HFFc6 (cell line): ENCODE results near the gene E2F1. TPM values are rescaled to one million over a fixed set of nuclear protein-coding genes. Genes with fewer than 3 reads are reported as not detected.

Experiments used
- DNase-seq: peaks from one replicate; pipeline ENCODE4 v3.0.0-alpha.2; 2018
- H3K27ac Mint-ChIP-seq: 2 replicates; pipeline ENCODE4 v1.8.0; 2020; ENCODE audit warnings: mild to moderate bottlenecking, mixed read lengths
- H3K27me3 Mint-ChIP-seq: 2 replicates; pipeline ENCODE4 v1.8.0; 2021; ENCODE audit warnings: mild to moderate bottlenecking, moderate library complexity, mixed read lengths; ENCODE audit not compliant: insufficient read depth
- H3K36me3 Mint-ChIP-seq: 2 replicates; pipeline ENCODE4 v1.8.0; 2021; ENCODE audit warnings: low read depth, mixed read lengths
- H3K4me1 Mint-ChIP-seq: 2 replicates; pipeline ENCODE4 v1.8.0; 2020; ENCODE audit warnings: low read depth, mixed read lengths
- H3K4me3 Mint-ChIP-seq: 2 replicates; pipeline ENCODE4 v1.8.0; 2020; ENCODE audit warnings: mild to moderate bottlenecking, moderate library complexity, mixed read lengths
- H3K9me3 Mint-ChIP-seq: 2 replicates; pipeline ENCODE4 v1.8.0; 2020; ENCODE audit warnings: mild to moderate bottlenecking, mixed read lengths
- total RNA-seq, 6 experiments: library from RNA; stranded (reverse); fragmentation: NEBNext Ultra II Directional; extraction: Animal tissue kit (Norgen Biotek cat#: 25700); gene quantifications; 2 replicates in 1 of 6; 3 replicates in 5 of 6; pipeline ENCODE4 v1.2.3, GENCODE V29; 2021
- TF ChIP-seq, protein P1 (sequence below): fragments of 200-600 bp; sonication (generic); IDR thresholded peaks from 2 replicates; pipeline ENCODE4 v1.5.0; 2021; ENCODE audit warnings: antibody characterized with exemption, mild to moderate bottlenecking

The E2F1 gene
- total RNA-seq, 6 experiments from 2014 or later = 11.3 to 21.7 (median 20.2) TPM

DNA sequence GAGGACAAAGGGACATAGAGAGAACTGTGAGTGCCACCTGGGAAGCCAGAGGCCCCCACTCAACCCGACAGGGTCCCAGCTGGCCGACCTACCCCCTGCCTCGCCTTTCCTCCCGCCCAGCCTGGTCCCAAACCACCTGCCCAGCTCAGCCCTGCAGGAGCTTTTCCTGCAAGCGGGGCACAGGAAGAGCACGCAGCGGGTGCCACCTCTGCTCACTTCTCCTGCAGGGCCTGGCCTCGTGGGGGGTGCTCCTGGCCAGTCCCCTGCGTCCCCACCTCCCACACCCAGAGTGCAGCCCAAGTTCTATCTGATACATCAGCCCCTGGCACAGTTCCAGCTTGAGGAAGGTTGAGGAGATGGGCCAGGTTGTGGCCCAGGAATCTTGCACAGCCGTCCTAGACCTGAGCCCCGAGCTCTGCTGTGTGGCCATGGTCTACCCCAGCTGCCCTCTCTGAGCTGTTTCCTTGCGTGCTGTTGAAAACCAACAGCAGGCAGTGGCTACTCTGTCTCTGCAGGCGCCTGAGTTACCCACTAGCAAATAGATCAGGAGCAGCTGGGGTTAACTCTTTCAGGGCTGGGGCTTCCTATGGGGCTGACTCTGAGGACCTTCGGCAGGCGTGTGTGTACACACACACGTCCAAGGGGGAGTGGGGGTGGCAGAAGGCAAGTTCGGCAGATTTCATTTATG, 13.6 kb downstream of the E2F1 start:
- TF ChIP-seq, protein P1, sequence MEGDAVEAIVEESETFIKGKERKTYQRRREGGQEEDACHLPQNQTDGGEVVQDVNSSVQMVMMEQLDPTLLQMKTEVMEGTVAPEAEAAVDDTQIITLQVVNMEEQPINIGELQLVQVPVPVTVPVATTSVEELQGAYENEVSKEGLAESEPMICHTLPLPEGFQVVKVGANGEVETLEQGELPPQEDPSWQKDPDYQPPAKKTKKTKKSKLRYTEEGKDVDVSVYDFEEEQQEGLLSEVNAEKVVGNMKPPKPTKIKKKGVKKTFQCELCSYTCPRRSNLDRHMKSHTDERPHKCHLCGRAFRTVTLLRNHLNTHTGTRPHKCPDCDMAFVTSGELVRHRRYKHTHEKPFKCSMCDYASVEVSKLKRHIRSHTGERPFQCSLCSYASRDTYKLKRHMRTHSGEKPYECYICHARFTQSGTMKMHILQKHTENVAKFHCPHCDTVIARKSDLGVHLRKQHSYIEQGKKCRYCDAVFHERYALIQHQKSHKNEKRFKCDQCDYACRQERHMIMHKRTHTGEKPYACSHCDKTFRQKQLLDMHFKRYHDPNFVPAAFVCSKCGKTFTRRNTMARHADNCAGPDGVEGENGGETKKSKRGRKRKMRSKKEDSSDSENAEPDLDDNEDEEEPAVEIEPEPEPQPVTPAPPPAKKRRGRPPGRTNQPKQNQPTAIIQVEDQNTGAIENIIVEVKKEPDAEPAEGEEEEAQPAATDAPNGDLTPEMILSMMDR = no peak

DNA sequence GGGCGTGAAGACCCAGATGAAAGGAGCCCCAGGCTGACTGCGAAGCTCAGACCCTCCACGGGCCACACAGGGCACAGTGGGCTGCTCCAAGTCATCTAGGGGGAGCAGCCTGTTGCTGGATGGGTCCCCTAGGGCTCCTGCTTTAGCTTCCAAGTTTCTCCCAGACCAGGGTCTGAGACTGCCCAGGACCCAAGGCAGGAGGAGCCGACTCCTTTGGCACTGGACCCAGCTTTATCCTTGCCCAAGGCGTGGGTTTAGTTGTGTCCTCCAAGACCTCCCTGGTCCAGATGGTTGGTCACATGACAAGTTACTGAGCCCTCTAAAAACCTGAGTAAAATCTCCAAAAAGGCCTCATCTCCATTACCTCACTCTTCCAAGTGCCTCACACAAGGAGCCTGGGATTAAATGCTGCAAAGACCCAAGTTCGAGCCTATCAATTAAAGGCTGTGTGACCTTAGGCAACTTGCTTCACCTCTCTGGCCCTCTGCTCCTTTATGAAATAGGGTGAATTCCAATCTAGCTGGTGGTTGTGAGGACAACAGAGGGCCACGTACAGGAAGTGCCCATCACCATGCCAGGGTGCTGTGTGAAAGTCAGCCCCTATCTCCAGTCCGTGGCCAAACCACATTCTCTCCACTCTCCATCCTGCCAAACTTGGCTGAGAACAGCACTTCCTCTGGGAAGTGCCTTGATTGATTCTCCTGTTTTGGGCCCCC, 14.5 kb downstream of the E2F1 start:
- H3K9me3 Mint-ChIP-seq = no peaks in the 10 kb centered on the region
- TF ChIP-seq, protein P1 = no peak
- H3K27ac Mint-ChIP-seq = no peak overlapping the region
- no peak for DNase-seq
- H3K27me3 Mint-ChIP-seq = peaks cover 3% of the 10 kb centered on the region
- no peak overlapping the region for H3K4me3 Mint-ChIP-seq
- H3K4me1 Mint-ChIP-seq = peaks cover 66% of the 10 kb centered on the region
- H3K36me3 Mint-ChIP-seq = 0 out of 2 replicates have a peak, but pooled peaks cover 4% of the 10 kb centered on the region

More for the DNA sequence above, 13.6 kb downstream of the E2F1 start:
- Mint-ChIP-seq H3K27ac (peak overlapping the region; percentile 85), H3K4me3 (peak overlapping the region; percentile 95), H3K36me3 (0 out of 2 replicates have a peak, but pooled peaks cover 4% of the 10 kb centered on the region), H3K27me3 (peaks cover 2% of the 10 kb centered on the region; the same call in 1 of the 2 replicates), H3K9me3 (no peaks in the 10 kb centered on the region), H3K4me1 (peaks cover 65% of the 10 kb centered on the region)
- no peak for DNase-seq

DNA sequence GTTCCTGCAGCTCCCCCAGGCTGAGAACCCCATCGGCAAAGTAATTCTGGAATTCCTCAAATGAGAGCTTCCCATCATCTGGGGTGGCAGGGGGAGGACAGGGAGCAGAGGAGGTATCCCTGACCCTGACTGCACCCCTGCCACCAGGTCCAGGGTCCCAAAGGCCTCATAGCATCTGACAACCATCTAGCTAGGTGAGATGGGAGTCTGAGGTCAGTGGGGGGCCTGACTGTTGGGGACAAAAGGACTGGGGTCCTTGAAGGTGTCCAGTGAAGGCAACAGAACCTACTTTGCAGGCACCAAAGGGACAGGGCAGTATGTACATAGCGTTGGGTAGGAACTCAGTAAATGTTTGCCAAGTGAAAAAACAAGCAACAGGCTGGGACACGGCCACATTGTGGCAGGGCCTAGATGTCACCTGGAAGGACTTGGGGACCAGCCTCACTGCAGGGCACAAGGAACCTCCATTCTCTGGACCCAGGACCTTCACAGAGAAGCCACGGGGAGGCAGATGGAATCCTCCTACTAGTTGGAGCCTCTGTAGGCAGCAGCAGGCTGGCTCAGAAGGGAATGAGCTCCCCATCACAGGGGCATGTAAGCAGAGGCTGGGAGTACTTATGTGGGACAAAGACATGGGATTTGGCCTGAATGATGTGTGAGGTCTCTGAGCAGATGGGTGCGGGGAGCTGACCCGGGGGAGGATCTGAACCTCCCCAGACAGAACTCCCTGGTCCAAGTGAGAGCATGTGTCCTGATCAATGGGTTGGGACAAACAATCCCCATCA, 15.3 kb downstream of the E2F1 start:
- TF ChIP-seq, protein P1 = no peak
- no peak overlapping the region for H3K27ac Mint-ChIP-seq
- H3K4me1 Mint-ChIP-seq = peaks cover 69% of the 10 kb centered on the region
- no peak overlapping the region; the same call in 1 of the 2 replicates for H3K4me3 Mint-ChIP-seq
- DNase-seq = no peak
- H3K9me3 Mint-ChIP-seq = no peaks in the 10 kb centered on the region
- H3K36me3 Mint-ChIP-seq = 0 out of 2 replicates have a peak, but pooled peaks cover 4% of the 10 kb centered on the region
- peaks cover 2% of the 10 kb centered on the region for H3K27me3 Mint-ChIP-seq

DNA sequence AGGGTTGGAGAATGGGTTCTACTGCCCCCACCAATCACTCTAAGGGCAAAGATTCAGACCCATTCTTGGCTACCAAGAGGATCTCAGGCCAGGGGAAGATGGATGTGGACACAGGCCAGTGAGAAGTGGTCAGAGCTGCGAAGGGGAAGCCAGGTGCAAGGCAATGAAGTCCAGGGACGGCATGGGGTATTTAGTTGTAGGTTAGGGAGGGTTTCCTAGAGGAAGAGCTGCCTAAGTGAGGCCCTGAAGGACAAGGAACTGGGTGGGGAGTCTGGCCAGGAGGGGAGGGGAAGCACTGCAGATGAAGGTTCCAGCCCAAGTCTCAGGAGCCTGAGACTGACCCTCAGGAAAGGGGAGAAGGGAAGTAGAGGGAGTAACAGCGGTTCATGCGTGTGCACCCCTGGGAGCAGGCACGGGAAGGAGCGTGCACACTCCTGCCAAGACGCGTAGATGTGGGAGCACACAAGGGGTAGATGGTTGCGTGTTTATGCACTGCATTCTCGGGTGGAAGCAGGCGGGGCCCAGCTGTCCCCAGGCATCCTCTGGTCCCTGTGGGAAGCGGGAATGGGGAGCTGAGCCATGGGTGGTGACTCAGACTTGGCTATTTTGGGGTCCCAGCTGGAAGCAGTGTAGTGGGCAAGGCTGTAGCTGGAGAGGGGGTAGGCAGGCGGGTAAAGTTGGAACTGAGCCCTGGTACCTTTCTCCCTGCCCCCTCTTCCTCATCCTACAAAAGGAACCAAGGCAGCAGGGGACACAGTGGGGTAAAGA, 16.1 kb downstream of the E2F1 start:
- H3K36me3 Mint-ChIP-seq = 0 out of 2 replicates have a peak, but pooled peaks cover 4% of the 10 kb centered on the region
- DNase-seq = no peak
- H3K4me1 Mint-ChIP-seq = peaks cover 66% of the 10 kb centered on the region
- no peak overlapping the region for H3K4me3 Mint-ChIP-seq
- H3K27ac Mint-ChIP-seq = peak overlapping the region; percentile 58
- peaks cover 2% of the 10 kb centered on the region for H3K27me3 Mint-ChIP-seq
- no peaks in the 10 kb centered on the region for H3K9me3 Mint-ChIP-seq
- TF ChIP-seq, protein P1 = no peak

DNA sequence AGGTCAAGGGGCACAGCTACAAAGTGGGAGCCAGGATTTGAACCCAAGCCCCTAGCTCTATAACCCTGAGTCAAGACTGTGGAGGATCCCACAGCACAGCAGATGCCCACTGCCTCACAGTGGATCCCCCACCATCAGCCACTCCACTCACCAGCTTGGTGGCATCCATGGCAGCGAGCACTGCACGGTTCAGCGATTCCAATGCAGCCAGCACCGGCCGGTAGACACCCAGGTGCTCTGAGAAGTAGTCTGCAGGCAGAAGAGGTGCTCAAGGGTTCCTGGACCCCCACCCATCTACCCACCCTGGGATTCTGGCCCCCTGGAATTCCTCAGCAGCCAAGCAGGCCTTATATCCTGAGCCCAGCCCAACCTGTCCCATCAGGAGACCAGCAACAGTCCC, 17.0 kb downstream of the E2F1 start:
- 0 out of 2 replicates have a peak, but pooled peaks cover 4% of the 10 kb centered on the region for H3K36me3 Mint-ChIP-seq
- no peak overlapping the region for H3K4me3 Mint-ChIP-seq
- no peak for DNase-seq
- TF ChIP-seq, protein P1 = no peak
- peaks cover 2% of the 10 kb centered on the region for H3K27me3 Mint-ChIP-seq
- H3K4me1 Mint-ChIP-seq = peaks cover 70% of the 10 kb centered on the region
- no peak overlapping the region for H3K27ac Mint-ChIP-seq
- no peaks in the 10 kb centered on the region for H3K9me3 Mint-ChIP-seq
